LNCAP (cell line): ENCODE data around the gene CTXND2.

Source experiments
- CTCF ChIP-seq: fragments of 450-650 bp; IDR thresholded peaks from 2 replicates; pipeline ENCODE4 v1.5.1; 2017; ENCODE audit warnings: mild to moderate bottlenecking

CTXND2 gene

GRCh38 chr1:150928286-150928685, 41.4 kb downstream of the CTXND2 start:
- TF ChIP-seq CTCF: no peak

- no peak for TF ChIP-seq CTCF
Measured at GRCh38 chr1:150931773-150932172, 44.8 kb downstream of the CTXND2 start.

GRCh38 chr1:150944856-150945255, 57.9 kb downstream of the CTXND2 start:
- TF ChIP-seq CTCF: no peak

GRCh38 chr1:150954708-150955107, 67.8 kb downstream of the CTXND2 start:
- no peak for TF ChIP-seq CTCF

GRCh38 chr1:150955280-150955679, 68.3 kb downstream of the CTXND2 start:
- no peak for TF ChIP-seq CTCF

- TF ChIP-seq CTCF: no peak
Measured at GRCh38 chr1:150957666-150958065, 70.7 kb downstream of the CTXND2 start.

- no peak for TF ChIP-seq CTCF
Measured at GRCh38 chr1:150960646-150961045, 73.7 kb downstream of the CTXND2 start.

GRCh38 chr1:150961756-150962155, 74.8 kb downstream of the CTXND2 start:
- TF ChIP-seq CTCF: no peak
